Tibial nerve (tissue), 3 donors: ENCODE data around the gene ITGAL.

ENCODE experiments used
- POLR2A ChIP-seq, 2 donors: fragments of 450-650 bp; IDR thresholded peaks; one replicate each; pipeline ENCODE4 v1.6.1; 2017; ENCODE audit warnings: antibody characterized with exemption in 2 of 2, mild to moderate bottlenecking in 2 of 2, moderate library complexity in 2 of 2
- TF ChIP-seq, protein P1 (sequence below), 5 experiments: fragments of 200-600 bp in 3 of 5; fragments of 450-650 bp in 2 of 5; sonication (generic) in 3 of 5; IDR thresholded peaks; one replicate each; pipeline ENCODE4 v1.5.1; 2016 to 2019; ENCODE audit warnings: antibody characterized with exemption in 5 of 5, mild to moderate bottlenecking in 3 of 5, moderate library complexity in 2 of 5

GRCh38 chr16:30521476-30521872 is 48.9 kb downstream of the ITGAL start:
- TF ChIP-seq, protein P1, sequence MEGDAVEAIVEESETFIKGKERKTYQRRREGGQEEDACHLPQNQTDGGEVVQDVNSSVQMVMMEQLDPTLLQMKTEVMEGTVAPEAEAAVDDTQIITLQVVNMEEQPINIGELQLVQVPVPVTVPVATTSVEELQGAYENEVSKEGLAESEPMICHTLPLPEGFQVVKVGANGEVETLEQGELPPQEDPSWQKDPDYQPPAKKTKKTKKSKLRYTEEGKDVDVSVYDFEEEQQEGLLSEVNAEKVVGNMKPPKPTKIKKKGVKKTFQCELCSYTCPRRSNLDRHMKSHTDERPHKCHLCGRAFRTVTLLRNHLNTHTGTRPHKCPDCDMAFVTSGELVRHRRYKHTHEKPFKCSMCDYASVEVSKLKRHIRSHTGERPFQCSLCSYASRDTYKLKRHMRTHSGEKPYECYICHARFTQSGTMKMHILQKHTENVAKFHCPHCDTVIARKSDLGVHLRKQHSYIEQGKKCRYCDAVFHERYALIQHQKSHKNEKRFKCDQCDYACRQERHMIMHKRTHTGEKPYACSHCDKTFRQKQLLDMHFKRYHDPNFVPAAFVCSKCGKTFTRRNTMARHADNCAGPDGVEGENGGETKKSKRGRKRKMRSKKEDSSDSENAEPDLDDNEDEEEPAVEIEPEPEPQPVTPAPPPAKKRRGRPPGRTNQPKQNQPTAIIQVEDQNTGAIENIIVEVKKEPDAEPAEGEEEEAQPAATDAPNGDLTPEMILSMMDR (IDR thresholded peaks at IDR 0.05): no peak
- no peak for TF ChIP-seq POLR2A (IDR thresholded peaks at IDR 0.05)
